T-helper 2 cell treated with Interferon-gamma antibody and Interleukin-4, amounts not matched to agents 100 ng/mL and 5 ng/mL, for 36 hours (primary cell): ENCODE results near the gene IYD. TPM values are rescaled to one million over a fixed set of nuclear protein-coding genes. Genes with fewer than 3 reads are reported as not detected.
"Not testable (repeated sequence)": the region's sequence is repeated elsewhere in the genome, so short reads cannot be mapped to it uniquely, and the experiment has no call there.

Experiments used
- intact Hi-C: fragments of 100-400 bp; cut with micrococcal nuclease; formaldehyde crosslinking; loops from one replicate; pipeline ENCODE4 v1.15.1; 2023
- total RNA-seq: library from RNA; stranded (reverse); gene quantifications from 2 replicates; pipeline ENCODE4 v1.2.3, GENCODE V29; 2022

IYD gene
- total RNA-seq, 1 donor from 2014 or later = not detected

- intact Hi-C loops = no loop called here
Observed at GRCh38 chr6:150352321-150353296, 16.2 kb upstream of the IYD start.

GRCh38 chr6:150353445-150353844, 15.4 kb upstream of the IYD start:
- intact Hi-C loops = no loop called here

- intact Hi-C loops = no loop called here
Observed at GRCh38 chr6:150354754-150355571, 13.8 kb upstream of the IYD start.

GRCh38 chr6:150355932-150356331, 12.9 kb upstream of the IYD start:
- intact Hi-C loops = no loop called here

DNA sequence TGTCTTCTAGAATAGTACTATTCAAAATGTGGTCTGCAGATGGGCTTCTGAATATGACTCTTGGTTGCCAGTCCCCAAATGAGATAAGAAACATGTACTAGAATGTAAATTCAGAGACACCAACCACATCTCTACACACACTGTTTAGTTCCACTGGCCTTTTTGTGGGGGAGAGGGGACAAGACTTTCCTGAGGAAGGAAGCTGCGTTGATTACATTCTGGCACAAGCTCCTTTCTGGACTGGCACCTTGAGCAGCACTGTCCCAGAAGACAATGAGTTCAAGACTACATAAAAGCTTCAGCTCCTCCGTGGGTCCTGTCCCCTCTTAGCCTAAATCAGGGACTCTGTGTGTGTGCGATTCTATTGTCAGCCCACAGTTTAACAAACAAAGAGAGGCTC, 6.9 kb upstream of the IYD start:
- intact Hi-C loops = no loop called here

DNA sequence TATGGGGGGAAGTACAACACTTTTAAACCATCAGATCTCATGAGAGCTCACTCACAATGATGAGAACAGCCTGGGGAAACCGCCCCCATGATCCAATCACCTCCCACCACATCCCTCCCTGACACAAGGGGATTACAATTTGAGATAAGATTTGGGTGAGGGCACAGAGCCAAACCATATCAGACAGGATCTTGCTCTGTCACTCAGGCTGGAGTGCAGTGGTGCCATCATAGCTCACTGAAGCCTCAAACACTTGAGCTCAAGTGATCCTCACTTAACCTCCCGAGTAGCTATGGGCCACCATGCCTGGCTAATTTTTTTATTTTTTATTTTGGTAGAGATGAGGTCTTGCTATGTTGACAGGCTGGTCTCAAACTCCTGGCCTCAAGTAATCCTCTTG, 5.1 kb upstream of the IYD start:
- intact Hi-C loops = no loop called here

GRCh38 chr6:150366118-150366778, 2.6 kb upstream of the IYD start:
- intact Hi-C loops = no loop called here

DNA sequence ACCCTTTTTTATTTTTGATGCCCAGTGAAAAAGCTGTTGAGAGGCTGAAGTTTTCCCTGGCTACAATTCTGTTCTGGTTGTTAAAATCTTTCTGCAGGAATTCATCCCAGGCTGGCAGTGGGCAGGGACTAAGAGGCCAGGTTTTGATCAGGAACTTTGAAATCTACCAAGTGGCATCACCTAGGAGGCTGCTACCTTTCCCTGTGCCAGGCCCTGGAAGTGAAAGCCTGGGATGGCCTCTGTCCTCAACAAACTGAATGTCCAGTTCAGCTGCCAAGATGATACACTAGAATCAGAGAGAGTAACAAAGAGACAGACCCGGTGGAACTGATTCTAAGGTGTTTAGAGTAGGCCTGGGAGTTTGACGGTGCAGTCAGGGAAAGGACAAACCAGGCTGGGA, 596 bp downstream of the IYD start:
- intact Hi-C loops = no loop called here

GRCh38 chr6:150370112-150370511, 1.3 kb downstream of the IYD start:
- intact Hi-C loops = no loop called here

DNA sequence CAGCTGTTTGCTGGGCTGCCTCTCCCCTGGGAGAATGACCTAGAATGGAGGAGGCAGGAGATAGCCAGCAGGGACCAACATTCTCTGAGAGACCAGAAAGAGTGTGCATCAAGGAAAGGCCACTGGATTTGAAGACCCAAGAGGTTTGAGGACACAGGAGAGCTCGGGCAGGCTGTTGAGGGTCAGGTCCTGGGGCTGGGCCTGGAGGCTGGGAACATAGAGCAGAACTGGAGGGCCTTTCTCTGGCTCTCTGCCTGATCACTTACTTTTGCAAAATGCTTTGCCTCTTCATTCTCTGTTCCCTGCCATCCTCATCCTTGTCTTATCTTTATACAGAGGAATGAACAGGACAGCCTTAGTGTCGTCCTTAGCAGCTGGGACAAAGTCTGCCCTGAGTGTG, 2.5 kb downstream of the IYD start:
- intact Hi-C loops = no loop called here

DNA sequence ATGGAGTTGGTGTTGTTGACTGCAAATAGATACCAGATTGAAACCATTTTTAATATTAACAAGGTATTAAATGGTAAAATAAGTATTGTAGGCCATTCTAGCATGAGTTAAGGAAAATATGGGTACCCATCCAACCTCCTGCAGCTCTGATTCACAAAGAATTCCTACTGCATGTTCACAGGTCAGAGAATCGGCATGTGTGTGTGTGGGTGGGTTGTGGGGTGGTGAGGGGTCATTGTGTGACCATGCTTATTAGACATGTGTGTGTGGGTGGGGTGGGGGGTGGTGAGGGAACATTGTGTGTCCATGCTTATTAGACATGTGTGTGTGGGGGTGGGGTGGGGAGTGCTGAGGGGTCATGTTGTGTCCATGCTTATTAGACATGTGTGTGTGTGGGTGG, 3.2 kb downstream of the IYD start:
- intact Hi-C loops = no loop called here

DNA sequence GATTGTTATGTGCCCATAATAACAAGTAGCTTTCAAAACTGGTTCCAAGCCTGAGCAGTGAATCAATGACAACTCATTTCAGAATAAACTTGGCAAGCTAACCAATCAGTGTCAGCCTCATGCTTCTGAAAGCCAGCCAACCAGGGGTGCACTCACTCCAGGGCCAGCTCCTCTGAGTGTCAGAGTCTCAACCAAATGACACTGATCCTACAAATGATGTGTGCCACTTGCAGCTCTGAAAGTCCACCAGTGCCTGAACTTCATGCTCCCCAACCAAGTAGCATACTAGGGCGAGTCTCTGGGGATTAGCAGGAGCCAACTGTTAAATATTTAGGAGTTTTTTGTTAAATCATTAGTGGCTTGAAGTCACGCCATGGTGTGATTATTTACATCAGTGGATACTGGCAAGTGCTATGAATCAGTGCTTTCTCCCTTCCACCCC, 4.5 kb downstream of the IYD start:
- intact Hi-C loops = no loop called here

DNA sequence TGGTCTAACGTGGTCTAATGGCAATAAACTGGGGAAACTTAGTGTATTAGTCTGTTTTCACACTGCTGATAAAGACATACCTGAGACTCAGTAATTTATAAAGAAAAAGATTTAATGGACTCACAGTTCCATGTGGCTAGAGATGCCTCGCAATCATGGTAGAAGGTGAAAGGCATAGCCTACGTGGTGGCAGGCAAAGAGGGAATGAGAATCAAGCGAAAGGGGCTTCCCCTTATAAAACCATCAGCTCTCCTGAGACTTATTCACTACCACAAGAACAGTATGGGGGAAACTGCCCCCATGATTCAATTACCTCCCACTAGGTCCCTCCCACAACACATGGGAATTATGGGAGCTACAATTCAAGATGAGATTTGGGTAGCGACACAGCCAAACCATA, 5.5 kb downstream of the IYD start:
- intact Hi-C loops = not testable (repeated sequence)

- intact Hi-C loops = no loop called here
Observed at GRCh38 chr6:150377211-150377781, 8.5 kb downstream of the IYD start.

- intact Hi-C loops = no loop called here
Observed at GRCh38 chr6:150380256-150380655, 11.4 kb downstream of the IYD start.

DNA sequence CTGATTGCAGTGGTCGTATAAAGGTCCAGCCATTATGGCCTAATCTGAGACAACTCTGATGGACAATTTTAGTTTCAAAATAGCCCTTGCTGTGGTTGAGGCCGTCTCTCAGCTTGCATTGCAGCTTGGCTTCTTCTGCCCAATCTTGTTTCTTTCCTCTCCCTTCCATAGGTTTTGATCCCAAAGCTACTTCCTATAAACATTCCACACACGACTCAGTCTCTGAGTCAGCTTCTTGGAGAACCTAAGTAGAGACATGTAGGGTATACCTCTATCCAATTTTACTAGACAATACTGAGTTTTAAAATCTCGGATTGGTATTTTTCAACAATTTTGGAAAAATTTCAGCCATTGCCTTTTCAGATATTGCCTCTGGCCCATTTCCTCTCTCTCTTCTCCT, 13.4 kb downstream of the IYD start:
- intact Hi-C loops = no loop called here

DNA sequence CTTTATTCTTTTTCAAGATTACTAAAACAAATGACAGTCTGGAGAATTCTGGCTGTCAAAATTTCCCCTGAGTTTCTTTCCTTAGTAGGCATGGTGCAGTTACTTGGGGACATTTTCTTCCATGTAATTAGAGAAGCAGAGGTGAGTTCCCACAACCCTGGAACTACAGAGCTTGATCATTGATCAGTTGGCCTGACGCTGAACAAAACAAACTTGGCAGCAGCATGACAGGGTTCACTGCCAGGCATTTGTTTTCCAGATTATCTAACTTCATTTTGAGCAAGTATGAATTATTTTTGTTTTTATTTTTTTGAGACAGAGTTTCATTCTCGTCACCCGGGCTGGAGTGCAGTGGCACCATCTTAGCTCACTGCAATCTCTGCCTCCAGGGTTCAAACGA, 22.6 kb downstream of the IYD start:
- intact Hi-C loops = no loop called here

DNA sequence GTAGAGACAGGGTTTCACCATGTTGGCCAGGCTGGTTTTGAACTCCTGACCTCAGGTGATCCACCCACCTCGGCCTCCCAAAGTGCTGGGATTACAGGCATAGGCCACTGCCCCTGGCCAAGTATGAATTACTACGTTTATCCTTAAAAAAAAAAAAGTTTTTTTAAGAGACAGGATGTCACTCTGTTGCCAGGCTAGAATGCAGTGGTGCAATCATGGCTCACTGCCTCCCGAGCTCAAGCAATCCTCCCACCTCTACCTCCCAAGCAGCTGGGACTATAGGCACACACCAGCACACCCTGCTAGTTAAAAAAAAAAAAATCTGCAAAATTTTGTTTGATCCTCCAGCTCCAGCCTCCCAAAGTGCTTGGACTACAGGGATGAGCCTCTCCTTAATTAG, 23.1 kb downstream of the IYD start:
- intact Hi-C loops = no loop called here

GRCh38 chr6:150392452-150393220, 23.8 kb downstream of the IYD start:
- intact Hi-C loops = no loop called here

- intact Hi-C loops = loop anchor here (2.0 kb wide), 1 partner anchor 313 kb away; no protein-coding TSS in a partner anchor
Observed at GRCh38 chr6:150394053-150394898, 25.5 kb downstream of the IYD start.
